A172 (cell line): ENCODE results near the gene PPP1R16B. TPM values are rescaled to one million over a fixed set of nuclear protein-coding genes. Genes with fewer than 3 reads are reported as not detected.

Experiments
- DNase-seq: peaks from one replicate; pipeline ENCODE4 v3.0.0-alpha.2; 2015; ENCODE audit warnings: low spot score
- total RNA-seq: library from RNA; depleted of rRNA; stranded (reverse); fragments of >200 nt; shearing (Covaris generic); gene quantifications from 2 replicates; pipeline ENCODE4 v1.2.3, GENCODE V29; 2014

The PPP1R16B gene
- total RNA-seq, 1 experiment from 2014 or later: 0.14 TPM

GRCh38 chr20:38825901-38826625 lies 20.6 kb downstream of the PPP1R16B start:
- peak; percentile 55 for DNase-seq

DNA sequence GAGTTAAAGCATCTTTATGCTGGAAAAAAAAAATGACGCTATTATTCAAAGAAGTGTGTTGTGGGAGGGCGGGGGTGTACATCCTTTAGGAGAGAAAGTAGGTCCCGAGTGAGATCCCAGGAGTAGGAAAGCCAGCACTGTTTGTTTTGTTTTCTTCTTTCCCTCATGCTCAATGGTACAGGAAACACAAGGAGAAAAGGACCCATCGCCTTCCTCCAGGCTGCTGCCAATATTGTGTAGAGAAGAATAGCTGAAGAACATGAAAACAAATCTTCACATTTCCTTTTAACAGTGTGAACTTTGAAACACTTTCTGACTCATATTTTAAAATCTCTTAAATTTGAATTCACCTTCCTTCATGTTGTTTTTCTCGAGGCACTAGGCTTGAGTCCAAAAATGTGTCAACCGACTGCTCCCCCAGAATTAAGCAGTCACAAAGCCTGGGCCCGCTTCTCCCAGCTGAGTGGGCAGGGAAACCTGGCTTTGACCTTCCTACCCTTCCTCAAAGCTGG lies 22.3 kb downstream of the PPP1R16B start:
- no peak for DNase-seq

DNA sequence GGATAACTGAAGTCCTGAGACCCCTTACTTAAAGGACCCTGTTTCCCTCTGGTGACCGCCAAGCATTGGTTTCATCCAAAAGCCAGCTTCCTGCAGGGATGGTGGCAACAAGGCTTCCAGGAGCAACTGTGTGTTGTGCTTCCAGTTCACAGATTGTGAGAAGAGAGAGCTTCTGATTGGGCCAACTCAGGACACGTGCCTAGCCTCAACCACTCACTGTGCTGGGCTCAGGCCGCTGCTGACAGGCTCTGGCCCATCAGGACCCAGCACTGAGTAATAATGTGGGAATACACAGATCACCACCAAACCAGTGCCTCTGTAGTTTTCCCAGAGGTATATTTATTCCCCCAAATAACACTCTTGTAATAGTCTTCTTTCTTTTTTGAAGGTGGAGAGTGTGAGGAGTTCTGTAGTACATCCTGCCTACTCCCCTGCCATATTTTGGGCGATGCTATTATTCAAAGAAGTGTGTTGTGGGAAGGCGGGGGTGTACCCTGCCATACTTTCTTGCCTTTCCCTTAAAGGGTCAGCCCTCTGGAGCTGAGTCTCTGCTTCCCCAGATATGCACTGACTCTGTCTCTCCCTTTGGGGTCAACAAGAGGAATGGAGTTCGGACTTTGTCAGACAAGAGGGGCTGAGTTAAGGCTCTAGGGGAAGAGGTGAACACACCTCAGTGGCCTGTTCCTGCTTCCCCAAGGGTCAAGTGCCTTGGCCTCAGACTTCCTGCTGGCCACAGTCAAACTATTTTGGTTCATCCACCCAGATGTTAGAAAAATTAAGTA lies 23.2 kb downstream of the PPP1R16B start:
- no peak for DNase-seq

DNA sequence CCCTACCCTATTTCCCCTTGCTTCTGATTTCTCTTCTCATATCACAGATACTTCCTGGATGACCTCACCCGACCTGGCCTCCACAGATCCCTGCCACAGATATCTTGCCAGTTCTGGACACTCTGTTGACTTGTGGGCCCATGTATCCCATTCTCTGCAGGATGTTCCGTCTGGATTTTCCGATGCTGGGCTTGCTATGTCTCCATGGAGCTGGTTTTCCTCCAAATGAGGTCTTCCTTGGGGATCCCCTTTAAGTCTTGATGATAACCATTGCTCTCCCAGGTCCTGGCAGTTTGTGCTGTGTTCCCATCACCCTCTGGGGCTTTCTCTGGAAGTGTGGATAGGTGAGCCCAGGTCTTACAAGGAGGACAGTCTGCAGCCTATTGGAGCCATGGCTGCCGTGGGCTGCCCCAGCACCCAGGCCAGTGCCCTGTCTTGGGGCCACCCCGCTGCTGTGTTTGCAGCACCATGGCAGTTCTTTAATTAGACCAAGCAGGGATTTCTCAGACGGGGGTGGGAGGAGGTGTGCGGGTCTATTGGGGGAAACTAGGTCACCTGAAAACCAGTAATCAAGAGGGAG lies 23.9 kb downstream of the PPP1R16B start:
- DNase-seq: no peak

- DNase-seq: no peak
These were observed 24.9 kb downstream of the PPP1R16B start for GRCh38 chr20:38830356-38830755.

DNA sequence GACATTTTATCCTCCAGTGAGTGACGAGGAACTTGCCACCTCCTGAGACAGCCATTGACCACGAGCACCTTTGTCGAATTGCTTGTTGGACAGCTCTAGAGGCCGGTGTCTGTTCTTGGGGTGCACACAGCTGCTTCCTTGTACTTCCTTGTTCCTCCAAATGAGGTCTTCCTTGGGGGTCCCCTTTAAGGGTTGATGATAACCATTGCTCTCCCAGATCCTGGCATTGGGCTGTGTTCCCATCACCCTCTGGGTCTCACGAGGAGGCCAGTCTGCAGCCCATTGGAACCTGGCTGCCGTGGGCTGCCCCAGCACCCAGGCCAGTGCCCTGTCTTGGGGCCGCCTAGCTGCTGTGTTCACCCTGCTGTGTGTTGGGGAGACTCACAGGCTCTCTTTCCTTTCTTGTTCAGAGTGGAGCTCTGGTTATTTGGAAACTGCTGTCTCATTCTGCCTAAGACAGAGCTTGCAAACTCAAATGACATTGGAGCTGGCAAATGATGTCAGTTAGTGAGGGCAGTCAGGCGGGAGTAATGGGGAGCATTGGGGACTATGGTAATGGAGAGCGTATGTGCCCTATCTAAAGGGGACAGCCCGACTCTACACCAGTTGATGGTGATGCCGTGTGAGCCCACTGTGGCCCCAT lies 25.7 kb downstream of the PPP1R16B start:
- no peak for DNase-seq

GRCh38 chr20:38831995-38832620 lies 26.6 kb downstream of the PPP1R16B start:
- DNase-seq: no peak

- no peak for DNase-seq
These were observed 27.8 kb downstream of the PPP1R16B start for GRCh38 chr20:38833154-38833856.

GRCh38 chr20:38833857-38834164 lies 28.3 kb downstream of the PPP1R16B start:
- DNase-seq: no peak

- DNase-seq: no peak
These were observed 29.4 kb downstream of the PPP1R16B start for GRCh38 chr20:38834868-38835267.

- no peak for DNase-seq
These were observed 30.3 kb downstream of the PPP1R16B start for GRCh38 chr20:38835792-38836191.

- DNase-seq: no peak
These were observed 31.5 kb downstream of the PPP1R16B start for GRCh38 chr20:38836991-38837390.

GRCh38 chr20:38838326-38838725 lies 32.8 kb downstream of the PPP1R16B start:
- DNase-seq: no peak

DNA sequence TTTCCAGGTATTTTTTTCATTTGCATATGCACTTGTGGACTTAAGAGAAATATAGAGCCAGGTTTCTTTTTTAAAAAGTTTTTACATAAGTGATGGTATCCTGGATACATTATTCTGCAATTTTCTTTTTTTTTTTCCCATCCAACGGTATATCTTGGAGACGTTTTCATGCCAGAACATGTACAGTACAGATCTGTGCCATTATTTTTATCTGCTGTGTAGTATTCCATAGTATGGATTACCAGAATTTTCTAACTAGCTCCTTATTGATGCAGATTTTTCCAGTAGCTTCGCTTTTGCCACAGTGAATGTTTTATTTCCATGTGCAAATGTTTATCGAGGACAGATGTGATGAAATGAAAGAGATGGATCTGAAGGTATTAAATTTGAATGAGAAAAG lies 34.1 kb downstream of the PPP1R16B start:
- DNase-seq: no peak

GRCh38 chr20:38840053-38840893 lies 34.8 kb downstream of the PPP1R16B start:
- DNase-seq: no peak

GRCh38 chr20:38840894-38841470 lies 35.5 kb downstream of the PPP1R16B start:
- no peak for DNase-seq

GRCh38 chr20:38841570-38841969 lies 36.1 kb downstream of the PPP1R16B start:
- no peak for DNase-seq

DNA sequence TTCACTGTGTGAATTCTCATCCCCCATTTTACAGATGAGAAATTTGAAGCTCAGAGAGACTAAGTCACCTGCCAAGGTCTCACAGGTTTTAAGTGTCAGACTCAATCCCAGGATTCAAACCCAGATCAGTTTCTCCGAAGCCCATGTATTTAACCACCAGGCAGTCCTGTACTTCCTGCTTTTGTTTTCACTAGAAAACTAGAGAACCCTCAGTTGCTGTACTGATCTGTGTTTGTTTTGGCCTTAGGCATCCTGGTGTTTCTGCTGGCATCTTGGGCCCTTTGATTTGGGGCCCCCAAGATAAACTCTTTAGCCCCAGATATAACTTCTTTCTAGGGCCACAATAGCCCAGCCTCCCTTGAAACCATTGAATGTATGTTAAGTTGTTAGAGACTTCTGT lies 36.5 kb downstream of the PPP1R16B start:
- no peak for DNase-seq

DNA sequence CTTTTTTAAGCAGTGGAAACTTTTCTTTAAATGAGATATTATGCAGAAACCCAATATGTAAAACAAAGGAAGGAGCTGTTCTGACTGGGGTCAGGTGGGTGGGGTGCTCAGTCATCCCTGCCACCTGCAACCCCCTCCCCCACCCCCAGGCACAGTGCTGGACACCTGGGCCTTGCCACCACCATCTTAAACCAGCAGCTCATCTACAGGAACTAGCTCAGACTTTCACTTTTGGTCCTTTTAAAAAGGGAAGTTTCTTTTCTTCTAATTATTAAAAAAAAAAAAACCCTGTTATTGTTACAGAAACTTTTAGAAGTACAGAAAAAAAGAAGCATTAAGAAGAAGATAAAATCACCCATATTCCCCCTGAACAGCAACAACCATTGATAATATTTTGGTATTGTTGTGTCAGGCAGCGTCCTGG lies 37.1 kb downstream of the PPP1R16B start:
- no peak for DNase-seq

DNA sequence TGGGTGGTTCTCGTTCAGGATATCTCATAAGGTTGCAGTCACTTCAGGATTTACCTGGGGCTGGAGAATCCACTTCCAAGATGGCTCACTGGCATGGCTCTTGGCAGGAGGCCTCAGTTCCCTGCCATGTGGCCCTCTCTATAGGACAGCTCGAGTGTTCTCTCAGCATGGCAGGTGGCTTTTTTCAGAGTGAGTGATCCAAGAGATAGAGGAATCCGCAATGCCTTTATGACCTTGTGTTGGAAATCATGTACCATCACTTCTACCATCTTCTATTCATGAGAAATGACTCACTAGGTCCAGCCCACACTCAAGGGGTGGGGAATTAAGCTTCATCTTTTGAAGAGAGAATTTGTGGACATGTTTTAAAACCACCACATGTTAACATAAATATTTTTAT lies 37.8 kb downstream of the PPP1R16B start:
- DNase-seq: no peak
